HG02610 (cell line): ENCODE measurements around the gene TMEM170A.
A peak's percentile ranks its signal among the peaks of the same experiment; 100 is the strongest.

Source experiments
- ATAC-seq: cut with Tn5 transposase; IDR thresholded peaks from one replicate; pipeline ENCODE4 v1.9.1; 2021; ENCODE audit warnings: mild to moderate bottlenecking, moderate library complexity; ENCODE audit not compliant: unreplicated experiment

Gene TMEM170A

DNA sequence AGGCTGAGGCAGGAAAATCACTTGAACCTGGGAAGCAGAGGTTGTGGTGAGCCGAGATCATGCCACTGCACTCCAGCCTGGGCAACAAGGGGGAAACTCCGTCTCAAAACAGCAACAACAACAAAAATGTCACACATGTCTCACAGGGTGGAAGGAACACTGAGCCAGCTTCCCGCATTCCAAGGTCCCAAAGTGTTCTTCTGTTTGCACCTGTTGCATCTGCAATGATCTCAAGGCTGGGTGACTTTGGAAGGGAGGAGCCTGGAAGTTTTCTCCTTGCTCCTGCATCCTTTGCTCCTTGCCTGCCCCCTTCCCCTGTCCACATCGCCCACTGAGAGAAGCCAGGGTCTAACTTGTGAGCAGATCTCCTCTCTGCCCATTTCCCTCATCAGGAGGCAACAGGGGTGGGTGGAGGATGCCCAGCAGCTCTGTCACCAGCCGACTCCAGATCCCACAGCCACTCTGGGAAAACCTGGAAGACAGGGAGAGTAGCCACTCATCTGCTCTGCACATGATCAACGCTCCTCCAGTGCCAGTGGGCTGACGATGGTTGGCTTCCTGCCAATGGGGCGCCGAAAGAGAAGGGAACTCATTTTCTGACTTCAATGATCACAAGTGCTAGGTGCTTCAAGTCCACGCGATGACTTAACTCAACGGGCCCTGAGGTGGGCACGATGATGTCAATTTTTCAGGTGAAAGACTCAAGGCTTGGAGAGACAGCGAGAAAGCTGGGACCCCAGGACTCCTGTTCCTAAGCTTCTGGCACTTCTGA is 18.1 kb upstream of the TMEM170A start:
- ATAC-seq: no peak

DNA sequence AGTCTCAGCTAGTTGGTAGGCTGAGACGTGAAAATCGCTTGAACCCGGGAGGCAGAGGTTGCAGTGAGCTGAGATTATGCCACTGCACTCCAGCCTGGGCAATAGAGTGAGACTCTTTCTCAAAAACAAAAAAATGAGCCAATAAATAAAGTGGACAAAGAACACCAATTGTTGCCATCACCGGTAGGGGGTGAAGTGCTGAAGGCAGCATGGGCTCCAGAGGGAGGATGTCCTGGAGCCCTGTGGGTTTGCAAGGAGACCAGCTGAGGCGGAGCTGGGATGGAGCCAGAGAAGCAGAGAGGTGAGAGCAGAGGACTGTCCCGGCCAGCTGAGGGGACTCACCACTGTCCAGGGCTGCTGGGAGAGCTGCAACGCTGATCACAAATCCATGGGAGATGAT is 17.0 kb upstream of the TMEM170A start:
- no peak for ATAC-seq

DNA sequence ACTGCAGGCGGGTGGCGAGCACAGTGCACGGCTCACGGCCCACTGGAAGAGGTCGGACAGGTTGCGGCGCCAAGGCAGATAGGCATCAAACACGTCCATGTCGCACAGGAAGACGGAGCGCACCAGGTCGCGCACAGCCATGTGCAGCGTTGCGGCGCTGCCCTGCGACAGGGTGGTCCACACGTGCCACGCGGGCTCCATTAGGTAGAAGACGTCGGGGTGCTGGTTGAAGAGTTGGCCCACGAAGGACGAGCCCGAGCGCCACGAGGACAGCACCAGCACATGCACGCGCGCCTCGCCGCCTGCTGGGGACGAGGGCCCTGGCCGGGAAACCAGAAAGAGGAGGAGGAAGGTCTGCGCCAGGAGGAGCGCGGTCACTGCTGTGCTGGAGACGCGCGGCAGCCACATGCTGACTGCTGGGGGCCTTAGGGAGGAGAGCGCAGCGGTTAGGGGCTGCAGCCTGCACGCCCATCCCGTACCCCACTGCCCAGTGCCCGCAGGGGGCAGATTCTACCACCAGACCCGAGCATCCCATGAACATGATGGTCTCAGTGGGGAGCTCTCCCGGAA is 15.0 kb upstream of the TMEM170A start:
- no peak for ATAC-seq

DNA sequence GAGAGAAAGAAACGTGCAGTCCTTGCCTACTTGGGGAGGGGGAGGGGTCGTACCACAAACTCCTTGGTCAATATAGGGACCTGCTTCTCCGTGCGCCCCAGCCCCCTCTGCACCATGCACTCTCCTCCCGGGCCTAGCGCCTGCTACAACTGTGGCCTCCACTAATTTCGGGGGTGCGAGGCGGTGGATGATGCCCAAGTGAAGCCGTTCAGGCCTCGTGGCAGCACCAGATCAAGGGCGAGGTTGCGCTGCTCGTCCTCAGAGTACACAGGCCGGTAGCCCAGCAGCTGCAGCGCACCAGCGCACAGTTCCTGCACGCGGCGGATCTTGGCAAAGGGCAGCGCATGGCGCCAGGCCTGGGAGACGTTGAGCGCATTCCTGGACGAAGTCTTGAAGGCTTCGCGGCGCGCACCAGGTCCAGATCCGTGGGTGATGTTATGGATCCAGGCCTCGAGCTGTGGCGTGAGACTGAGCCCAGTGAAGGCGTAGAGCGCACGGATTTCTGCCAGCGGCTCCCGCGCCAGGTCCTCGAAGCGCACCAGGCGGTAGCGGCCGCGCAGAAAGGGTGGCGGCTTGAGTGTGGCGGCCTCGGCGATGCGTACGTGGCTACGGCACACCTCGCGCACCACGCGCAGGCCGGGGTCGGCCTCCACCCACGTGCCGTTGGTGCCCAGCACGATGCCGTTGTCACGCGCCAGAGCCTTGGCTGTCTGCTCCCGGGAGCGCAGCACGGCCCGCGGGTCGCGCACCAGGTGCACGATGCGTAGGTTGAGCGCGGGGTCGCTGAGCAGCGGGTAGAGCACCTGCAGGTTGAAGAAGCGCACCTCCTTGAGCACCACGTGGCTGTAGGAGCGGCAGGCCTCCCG is 14.2 kb upstream of the TMEM170A start:
- ATAC-seq: no peak

DNA sequence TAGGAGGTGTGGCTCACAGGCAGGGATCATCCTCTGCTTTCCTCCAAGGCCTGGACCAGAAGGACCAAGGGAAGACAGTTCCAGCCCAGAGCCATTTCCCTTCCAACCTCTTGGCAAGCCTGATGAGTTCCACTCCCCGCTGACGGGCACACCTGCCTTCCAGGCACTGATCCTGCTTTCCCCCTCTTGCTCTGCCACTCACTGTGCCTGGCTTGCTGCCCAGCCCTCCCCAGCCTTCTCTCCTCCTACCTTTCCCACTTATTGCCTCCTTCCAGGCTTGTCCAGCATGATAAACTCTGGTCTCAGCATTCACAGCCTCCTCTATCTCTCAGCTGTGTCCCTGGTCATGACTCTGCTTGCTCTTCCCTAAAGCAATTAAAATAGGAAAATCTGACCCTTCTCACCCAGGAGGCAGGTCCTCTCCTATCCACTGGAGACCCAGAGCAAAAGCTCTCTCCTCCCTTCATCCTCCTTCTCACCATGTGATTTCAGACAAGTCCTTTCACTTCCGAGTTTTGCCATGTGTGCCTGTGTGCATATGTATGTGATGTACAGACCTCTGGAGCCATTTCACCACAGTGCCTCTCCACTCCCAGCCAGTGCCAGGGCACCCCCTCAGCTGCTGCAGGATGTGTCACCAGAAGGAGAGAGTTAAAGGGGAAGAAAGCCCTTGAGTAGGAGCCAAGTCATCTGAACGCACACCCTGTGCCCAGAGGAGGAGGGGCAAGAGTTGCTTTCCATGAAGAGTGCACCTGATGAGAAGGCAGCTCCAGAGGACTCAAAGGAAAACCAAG is 13.4 kb upstream of the TMEM170A start:
- peak; percentile 46 for ATAC-seq

DNA sequence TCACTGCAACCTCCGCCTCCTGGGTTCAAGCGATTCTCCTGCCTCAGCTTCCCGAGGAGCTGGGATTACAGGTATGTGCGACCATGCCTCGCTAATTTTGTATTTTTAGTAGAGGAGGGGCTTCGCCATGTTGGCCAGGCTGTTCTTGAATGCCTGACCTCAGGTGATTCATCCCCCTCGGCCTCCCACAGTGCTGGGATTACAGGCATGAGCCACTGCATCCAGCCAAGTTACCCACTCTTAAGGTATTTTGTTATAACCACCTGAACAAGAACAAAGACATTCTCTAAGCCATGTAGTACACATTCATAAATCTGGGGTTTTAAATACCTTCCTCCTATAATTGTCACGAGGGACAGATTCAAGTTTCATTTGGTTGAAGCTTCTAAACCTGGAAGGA is 12.3 kb upstream of the TMEM170A start:
- no peak for ATAC-seq

DNA sequence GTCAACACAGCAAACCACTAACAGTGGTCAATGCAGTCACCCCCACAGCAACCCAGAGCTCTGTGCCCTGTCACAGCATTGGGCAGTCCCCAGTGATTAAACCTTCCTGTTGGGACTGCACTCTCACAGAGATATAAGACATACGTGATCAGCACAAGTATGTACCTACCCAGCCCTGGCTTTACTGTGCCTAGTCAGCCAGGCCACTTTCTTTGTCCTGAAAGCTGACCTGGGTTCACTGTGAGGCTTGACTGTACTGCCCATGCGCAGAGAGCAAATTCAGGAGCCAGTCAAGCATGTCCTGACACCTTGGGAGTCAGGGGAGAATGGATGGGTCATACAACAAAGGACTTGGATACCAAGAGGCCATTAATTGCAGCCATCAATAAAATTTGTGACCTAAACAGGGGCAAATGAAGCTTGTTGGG is 10.9 kb upstream of the TMEM170A start:
- ATAC-seq: no peak

DNA sequence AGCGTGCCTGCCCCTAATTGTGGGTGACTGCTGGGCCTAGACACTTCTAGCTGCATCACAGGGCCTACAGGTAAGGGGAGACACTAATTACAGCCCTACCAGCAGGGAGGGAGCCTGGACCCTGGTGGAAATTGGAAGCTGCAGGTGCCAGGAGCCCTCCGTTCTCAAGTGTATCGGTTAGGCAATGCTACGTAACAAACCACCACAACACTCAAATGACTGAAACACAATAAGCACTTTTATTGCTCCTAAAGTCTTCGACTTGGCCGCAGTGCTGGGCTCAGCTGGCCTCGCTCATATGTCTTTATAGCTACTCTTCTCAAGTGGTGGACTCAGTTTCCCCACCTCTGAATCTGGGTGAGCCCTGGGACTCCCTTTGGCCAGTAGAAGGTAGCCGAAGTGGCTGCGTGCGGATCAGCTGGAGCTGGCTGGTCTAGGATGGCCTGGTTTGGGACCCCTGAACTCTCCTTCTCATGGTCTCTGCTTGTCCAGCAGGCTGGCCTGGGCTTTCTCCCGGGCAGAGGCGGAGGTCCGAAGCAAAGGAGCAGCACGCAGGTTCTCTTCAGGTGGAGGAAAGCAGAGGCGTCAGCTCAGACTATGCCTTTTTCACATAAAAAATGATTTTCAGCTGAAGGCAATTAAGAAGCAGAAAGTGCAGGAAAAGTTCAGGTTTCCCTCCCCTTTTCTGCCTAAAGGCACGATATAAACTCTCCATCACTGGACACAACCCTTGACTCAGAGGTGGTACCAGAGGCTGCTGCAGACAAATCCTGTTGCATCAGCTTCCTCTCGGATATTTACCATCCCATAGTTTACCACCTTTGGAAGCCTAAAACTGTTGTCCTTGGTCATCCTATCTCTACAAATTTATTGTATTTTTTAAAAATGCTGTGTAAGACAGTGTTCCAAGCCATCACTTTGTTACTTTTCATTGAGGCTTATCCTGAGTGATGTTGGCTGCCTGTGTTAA is 8.7 kb upstream of the TMEM170A start:
- no peak for ATAC-seq

DNA sequence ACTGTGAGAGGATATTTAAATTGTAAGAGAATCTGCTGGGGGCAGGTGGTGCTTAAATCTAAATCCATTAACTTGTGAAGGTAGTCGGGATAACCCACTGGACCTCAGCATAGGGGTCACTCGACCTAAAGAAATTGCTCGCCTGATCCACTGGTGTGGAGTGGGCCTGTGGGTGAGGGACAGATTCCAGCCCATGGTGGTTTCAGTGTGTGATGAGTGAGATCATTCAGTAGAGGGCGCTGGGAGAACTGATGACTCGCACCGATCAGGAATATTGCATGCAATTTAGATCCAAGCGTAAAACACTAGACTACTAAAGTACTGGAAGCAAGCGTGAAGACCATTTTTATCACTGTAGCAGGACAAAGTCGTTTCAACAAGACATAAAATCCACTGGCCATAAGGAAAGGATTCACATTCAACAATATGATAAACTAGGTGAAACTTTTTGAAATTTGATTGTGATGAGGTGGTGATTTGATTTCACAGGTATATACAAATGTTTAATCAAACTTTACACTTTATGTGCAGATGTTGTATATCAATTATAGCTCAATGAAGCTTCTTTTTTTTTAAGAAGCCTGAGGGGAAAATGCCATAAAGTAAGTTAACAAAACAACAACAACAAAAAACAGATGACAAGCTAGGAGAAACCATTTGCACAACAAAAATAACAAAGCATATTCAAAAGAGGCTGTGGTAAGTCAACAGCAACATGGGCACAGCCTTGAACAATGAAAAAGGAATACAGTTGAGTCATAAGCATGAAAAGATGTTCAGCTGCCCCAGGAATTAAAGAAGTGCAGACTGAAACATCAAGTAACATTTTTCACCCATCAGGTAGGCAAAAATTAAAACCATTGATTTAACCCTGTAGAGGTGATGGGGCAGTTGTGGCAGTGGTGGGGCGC is 7.5 kb upstream of the TMEM170A start:
- peak; percentile 77 for ATAC-seq

DNA sequence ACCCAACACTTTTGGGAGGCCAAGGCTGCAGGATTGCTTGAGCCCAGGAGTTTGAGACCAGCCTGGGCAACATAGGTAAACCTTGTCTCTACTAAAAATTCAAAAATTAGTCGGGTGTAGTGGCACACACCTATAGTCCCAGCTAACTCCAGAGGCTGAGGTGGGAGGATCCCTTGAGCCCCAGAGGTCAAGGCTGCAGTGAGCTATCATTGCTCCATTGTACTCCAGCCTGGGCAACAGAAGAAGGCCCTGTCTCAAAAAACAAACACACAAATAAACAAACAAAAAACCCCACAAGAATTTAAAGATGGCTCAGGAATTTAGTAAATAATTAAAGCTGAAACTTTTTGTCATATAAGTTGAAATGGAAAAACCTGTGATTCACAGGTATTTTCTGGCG is 2.3 kb upstream of the TMEM170A start:
- ATAC-seq: no peak

DNA sequence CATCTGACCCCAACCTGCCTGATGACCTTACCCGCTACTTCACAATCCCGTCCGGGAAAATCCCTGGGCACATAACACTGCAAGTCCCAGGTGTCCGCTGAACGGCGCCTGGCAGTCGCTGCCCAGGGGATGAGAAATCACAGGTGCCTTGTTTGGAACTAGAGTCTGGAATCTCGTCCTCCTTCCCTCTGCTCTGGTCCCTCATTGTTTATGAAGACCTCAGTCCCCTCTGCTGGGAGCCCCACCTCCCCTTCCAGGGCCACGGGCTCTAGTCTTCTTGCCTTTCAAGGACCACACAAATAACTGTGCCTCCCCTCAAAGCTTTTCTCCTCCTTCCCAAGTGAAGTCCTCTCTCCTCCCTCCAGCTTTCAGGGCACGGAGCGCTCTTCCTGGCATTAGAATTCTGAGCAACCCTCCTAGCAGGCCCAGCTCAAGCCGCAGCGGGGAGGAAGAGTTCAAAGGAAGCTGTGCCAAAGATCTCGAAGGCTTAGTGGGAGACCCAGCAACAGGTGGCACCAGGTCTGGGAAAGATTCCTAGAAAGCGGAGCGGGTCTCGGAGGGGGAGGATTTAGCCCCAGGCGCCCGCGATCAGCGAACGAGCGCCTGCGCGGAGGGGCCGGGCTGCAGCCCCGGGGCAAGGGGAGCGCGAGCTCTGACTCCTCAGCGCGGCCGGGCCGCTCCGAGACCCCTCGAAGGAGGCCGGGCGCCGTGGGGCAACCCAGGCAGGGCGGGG is 934 bp downstream of the TMEM170A start:
- ATAC-seq: peak; percentile 13

DNA sequence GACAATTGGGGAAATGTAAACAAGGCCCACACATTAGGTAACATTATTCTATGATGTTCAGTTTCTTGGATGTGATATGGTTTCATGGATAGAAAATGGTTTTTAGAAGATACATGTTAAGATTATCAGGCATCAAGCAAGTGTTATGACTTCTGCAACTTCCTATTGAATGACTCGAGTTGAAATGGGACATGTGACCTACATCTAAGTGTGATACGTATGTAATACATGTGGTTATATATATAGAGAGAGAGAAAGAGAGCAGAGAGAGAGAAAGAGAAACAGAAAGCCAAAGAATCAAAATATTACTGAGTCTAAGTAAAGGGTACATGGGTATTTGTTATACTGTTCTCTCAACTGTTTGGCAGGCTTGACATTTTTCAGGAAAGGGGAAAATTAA is 1.7 kb downstream of the TMEM170A start:
- ATAC-seq: peak; percentile 30

DNA sequence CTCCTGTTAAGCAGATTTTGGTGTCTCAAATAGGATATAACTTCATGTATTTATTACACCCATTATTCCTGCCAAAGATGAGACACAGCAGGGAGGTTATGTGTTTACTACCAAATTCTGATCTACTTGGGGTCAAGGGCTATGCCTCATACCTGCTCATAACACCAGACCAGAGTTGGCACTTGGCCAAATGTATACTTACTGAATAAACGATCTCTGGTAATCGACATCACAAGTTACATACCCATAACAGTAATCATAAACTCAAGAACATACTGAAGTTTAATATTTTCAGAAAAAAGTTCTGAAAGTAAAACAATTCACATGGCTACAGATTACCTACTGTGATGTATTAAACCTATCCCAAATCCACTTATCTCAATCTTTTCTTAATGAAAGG is 2.9 kb downstream of the TMEM170A start:
- ATAC-seq: no peak

DNA sequence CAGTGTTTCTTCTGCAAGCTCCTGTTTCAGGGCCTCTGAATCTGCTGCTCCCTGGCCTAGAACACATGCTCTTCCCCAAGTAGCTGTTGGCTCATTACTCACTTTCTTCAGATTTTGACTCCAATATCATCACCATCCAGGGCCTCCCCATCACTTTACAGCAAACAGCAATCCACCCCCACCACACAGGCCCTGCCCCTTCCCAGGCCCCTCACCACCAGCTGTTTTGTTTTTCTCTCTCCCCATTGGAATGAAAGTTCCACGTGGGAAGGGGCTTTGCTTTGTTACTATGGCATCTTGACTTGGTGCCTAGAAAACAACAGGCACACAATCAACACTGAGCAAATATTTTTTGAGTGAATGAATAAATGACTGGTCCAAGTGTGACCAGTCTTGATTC is 4.0 kb downstream of the TMEM170A start:
- no peak for ATAC-seq

DNA sequence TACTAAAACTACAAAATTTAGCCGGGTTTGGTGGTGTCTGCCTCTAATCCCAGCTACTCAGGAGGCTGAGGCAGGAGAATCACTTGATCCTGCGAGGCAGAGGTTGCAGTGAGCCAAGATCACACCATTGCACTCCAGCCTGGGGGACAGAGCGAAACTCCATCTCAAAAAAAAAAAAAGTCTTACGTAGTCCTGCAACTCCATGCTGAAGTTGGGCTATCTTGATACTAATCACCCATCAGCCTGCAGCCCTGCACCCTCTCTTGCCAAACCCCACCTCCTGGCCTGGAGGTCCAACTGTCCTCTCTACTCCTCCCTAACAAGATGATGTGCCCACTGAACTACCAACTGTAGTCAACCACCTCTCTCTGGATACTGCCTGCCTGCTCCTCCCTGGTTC is 4.8 kb downstream of the TMEM170A start:
- ATAC-seq: no peak

DNA sequence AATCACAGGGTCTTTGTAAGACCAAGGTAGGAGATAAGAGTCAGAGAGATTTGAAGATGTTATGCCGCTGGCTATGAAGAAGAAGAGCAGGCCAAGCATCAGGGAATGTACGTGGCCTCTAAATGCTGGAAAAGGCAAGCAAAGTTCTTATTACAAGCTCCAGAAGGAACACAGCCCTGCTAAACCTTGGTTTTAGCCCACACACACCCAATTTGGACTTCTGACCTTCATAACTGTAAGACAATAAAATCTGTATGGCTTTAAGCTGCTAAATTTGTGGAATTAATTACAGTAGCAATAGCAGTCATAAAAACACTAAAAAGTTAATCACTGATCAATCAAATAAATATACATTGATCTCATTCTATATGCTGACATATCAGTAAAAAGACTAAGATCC is 6.0 kb downstream of the TMEM170A start:
- no peak for ATAC-seq

DNA sequence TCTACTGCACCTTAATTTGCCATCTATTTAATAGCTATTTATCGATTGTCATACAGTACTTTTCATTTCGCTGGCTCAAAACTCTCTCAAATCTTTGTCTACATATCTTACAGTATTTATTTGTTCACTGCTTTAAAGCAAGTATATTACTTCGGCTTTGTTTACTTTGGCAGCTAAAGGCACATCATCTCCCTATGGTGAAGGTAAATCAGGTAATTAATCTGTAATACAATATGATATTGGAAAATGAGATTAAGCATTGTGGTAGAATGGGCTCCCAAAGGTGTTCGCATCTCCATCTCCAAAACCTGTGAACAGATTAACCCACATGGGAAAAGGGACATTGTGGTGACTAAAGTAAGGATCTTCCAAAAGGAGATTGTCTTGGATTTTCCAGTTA is 6.5 kb downstream of the TMEM170A start:
- no peak for ATAC-seq

DNA sequence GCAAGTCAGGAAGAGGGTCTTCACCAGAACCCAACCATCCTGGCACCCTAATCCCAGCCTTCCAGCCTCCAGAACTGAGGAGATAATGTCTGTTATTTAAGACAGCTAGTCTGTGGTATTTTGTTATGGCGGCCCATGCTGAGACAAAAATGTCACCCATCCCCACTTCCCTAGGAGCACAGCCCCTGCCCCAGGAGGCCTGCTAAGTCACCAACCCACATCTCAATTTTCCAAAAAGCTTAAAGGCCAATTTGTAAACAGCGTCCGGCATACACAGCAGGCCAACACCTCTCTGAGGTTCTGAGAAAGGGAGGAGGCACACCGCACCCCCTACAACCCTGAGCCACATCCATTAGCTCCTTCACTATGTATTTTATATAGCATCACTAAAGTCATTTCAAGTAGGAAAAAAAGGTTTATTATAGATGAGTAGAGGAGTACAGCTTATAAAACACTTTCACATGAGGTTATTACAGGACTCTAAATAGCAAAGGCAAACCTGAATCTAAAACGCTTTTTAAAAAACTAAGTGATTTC is 6.9 kb downstream of the TMEM170A start:
- ATAC-seq: no peak
